Memory B cell (primary cell): ENCODE results near the gene MAGI2.

ENCODE experiments used
- ATAC-seq: fragments of 150-1000 bp; cut with Tn5 transposase; 2 replicates; pipeline ENCODE4 v1.10.0; 2021; ENCODE audit warnings: low read depth, mild to moderate bottlenecking, moderate library complexity
- DNase-seq, 2 donors: peaks; one replicate each; pipeline ENCODE4 v3.0.0; 2022; ENCODE audit warnings: low spot score in 2 of 2
- H3K27ac Mint-ChIP-seq: one replicate; pipeline ENCODE4 v1.8.0; 2022; ENCODE audit warnings: mild to moderate bottlenecking, moderate library complexity, mixed read lengths
- H3K27me3 Mint-ChIP-seq: one replicate; pipeline ENCODE4 v1.8.0; 2022; ENCODE audit warnings: mixed read lengths
- H3K36me3 Mint-ChIP-seq: one replicate; pipeline ENCODE4 v1.8.0; 2022; ENCODE audit warnings: mild to moderate bottlenecking, mixed read lengths
- H3K4me1 Mint-ChIP-seq: one replicate; pipeline ENCODE4 v1.8.0; 2022; ENCODE audit warnings: mixed read lengths
- H3K4me3 Mint-ChIP-seq: one replicate; pipeline ENCODE4 v1.8.0; 2022; ENCODE audit warnings: mild to moderate bottlenecking, moderate library complexity, mixed read lengths
- H3K9me3 Mint-ChIP-seq: one replicate; pipeline ENCODE4 v1.8.0; 2022; ENCODE audit warnings: mixed read lengths

Gene MAGI2

GRCh38 chr7:78224923-78225322, 1228.5 kb downstream of the MAGI2 start:
- DNase-seq (no peak), ATAC-seq (no peak)
- Mint-ChIP-seq H3K27me3 (peaks cover 10% of the 10 kb centered on the region), H3K27ac (no peak overlapping the region), H3K36me3 (no peaks in the 10 kb centered on the region), H3K4me1 (no peaks in the 10 kb centered on the region), H3K4me3 (no peak overlapping the region), H3K9me3 (no peaks in the 10 kb centered on the region)

DNA sequence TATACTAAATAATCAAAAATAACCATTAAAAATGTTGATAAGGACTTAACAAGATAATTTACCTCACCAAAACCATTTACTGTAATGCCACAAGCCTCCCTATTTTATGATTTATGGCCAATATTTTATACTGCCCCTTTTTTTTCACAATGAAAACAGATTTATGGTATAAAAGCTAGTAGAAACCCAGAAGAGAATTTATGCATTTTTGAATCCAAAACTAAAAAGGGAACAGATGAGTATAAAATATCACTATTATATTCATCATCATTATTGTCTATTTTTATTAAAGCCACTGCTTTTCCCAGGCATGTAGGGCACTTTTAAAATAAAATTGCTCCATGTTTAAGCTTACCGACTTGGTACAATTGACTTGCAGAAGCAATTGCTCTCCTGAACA, 1229.9 kb downstream of the MAGI2 start:
- Mint-ChIP-seq H3K27me3 (peaks cover 11% of the 10 kb centered on the region), H3K4me3 (no peak overlapping the region), H3K27ac (no peak overlapping the region), H3K9me3 (no peaks in the 10 kb centered on the region), H3K4me1 (no peaks in the 10 kb centered on the region), H3K36me3 (no peaks in the 10 kb centered on the region)
- no peak for DNase-seq
- ATAC-seq, result no peak

DNA sequence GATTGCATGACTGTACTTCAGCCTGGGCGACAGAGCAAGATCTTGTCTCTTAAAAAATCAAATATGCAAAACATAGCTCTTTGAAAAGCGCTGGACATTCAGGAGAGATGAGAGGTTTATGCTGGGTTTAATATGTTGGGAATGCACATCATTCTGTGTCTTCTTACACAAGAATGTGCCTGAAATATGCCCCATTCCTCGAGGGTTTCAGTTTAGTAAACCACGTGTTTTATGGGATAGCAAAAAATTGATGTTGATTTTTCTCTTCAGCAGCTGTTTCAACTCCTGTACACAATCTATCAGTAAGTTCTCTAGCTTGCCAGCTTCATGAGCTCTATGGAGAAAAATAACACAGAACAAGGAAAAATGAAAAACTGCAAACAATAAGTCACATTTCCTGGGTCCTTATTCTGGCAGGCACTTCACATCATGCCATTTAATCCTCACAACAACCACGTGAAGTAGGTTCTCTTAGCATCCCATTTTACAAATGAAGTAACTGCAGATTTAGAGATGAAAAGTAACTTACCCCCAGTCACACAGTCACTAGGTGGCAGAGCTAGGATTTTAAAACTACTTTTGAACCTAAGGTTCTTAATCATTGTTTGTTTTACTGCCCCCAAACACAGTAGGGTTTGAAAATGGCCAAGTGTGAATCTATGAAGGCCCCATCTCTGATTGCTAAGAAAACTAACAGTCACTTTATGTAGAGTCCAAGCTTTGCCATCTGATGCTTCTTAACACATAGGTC, 1231.3 kb downstream of the MAGI2 start:
- Mint-ChIP-seq H3K4me3 (no peak overlapping the region), H3K36me3 (no peaks in the 10 kb centered on the region), H3K27ac (no peak overlapping the region), H3K9me3 (no peaks in the 10 kb centered on the region), H3K27me3 (peaks cover 8% of the 10 kb centered on the region), H3K4me1 (no peaks in the 10 kb centered on the region)
- DNase-seq, result no peak
- ATAC-seq, result no peak

DNA sequence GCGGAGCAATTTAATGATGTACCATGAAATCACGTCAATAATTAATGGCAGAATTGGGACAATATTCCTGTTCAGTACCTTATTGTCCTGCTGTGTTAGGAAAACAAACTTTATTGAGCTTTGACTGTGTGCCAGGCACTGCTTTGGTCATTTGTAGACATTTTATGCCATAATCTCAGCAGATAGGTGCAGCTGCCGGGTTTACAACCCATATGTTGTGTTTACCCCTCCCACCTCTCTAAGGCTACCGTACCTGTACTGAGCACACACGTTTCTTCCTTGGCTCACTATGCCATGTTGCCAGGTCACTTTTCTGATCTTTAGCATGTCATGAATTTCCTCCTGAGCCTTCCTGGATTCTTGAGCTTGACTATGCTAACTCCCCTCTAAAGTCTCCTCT, 1232.7 kb downstream of the MAGI2 start:
- Mint-ChIP-seq H3K9me3 (no peaks in the 10 kb centered on the region), H3K36me3 (no peaks in the 10 kb centered on the region), H3K4me3 (no peak overlapping the region), H3K27ac (no peak overlapping the region), H3K4me1 (no peaks in the 10 kb centered on the region), H3K27me3 (peaks cover 8% of the 10 kb centered on the region)
- ATAC-seq (no peak), DNase-seq (no peak)

DNA sequence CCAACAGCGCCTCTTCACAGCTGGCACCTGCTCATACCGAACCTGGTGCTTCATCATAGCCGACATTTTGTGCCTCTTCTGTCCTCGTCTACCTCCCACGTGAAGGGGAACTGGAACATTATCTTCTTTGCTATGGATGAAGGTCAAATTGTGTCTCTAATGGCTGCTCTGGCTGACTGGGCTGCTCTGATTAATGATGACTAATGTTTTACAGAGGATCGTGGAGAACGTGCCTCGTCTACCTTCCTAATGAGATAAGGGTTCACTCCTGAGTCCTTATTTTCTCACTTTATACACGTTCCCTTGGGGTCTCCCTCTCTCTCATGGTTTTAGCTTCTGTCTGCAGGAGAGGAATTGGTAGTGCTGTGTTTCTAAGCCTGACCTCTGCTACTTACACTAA, 1234.6 kb downstream of the MAGI2 start:
- Mint-ChIP-seq H3K36me3 (no peaks in the 10 kb centered on the region), H3K27me3 (peaks cover 10% of the 10 kb centered on the region), H3K4me3 (no peak overlapping the region), H3K9me3 (no peaks in the 10 kb centered on the region), H3K4me1 (no peaks in the 10 kb centered on the region), H3K27ac (no peak overlapping the region)
- ATAC-seq (no peak), DNase-seq (no peak)

DNA sequence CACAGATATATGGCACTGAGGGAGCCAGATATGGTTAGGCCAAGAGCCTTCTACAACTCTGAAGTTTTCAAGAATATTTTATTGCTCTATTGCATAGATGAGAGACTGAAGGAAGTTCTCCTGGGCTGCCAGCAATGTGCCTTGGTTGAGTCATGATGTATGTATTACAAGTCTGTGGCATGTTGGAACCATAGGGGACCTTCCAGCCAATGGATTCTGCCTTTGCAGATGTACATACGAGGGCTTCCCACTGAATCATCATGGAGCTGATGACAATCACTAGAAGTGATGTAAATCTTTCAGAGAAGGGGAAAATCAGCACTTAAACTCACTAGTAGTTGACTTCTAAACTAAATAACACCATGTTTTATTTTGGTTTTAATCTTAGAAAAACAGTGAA, 1235.4 kb downstream of the MAGI2 start:
- Mint-ChIP-seq H3K27ac (no peak overlapping the region), H3K4me1 (no peaks in the 10 kb centered on the region), H3K4me3 (no peak overlapping the region), H3K27me3 (peaks cover 10% of the 10 kb centered on the region), H3K36me3 (no peaks in the 10 kb centered on the region), H3K9me3 (no peaks in the 10 kb centered on the region)
- ATAC-seq (no peak), DNase-seq (no peak)

GRCh38 chr7:78215199-78215598, 1238.3 kb downstream of the MAGI2 start:
- no peaks in the 10 kb centered on the region for H3K4me1 Mint-ChIP-seq
- no peak overlapping the region for H3K4me3 Mint-ChIP-seq
- DNase-seq, result no peak
- H3K27ac Mint-ChIP-seq, result no peak overlapping the region
- no peak for ATAC-seq
- H3K27me3 Mint-ChIP-seq, result peaks cover 6% of the 10 kb centered on the region
- no peaks in the 10 kb centered on the region for H3K9me3 Mint-ChIP-seq
- H3K36me3 Mint-ChIP-seq, result no peaks in the 10 kb centered on the region

DNA sequence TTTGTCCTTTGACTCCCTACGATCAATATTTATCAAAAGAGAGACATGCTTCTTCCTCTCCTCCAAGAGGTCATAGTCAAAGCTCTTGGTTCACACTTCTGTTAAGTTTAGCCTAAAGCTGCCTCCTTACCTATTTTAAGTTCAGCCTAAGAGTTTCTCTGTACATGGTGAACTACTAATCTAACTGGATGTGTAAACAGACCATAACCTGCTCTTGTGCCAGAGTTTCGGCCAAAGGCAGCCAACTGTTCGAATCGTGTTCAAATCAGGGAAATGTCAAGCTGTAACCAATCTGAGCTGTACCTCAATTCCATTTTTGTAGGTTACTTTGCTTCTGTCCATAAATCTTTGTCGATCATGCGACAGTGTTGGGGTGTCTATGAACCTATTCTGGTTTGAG, 1240.1 kb downstream of the MAGI2 start:
- Mint-ChIP-seq H3K27ac (no peak overlapping the region), H3K4me1 (no peaks in the 10 kb centered on the region), H3K9me3 (peaks cover 3% of the 10 kb centered on the region), H3K4me3 (no peak overlapping the region), H3K36me3 (no peaks in the 10 kb centered on the region), H3K27me3 (peaks cover 4% of the 10 kb centered on the region)
- ATAC-seq (no peak), DNase-seq (no peak)

DNA sequence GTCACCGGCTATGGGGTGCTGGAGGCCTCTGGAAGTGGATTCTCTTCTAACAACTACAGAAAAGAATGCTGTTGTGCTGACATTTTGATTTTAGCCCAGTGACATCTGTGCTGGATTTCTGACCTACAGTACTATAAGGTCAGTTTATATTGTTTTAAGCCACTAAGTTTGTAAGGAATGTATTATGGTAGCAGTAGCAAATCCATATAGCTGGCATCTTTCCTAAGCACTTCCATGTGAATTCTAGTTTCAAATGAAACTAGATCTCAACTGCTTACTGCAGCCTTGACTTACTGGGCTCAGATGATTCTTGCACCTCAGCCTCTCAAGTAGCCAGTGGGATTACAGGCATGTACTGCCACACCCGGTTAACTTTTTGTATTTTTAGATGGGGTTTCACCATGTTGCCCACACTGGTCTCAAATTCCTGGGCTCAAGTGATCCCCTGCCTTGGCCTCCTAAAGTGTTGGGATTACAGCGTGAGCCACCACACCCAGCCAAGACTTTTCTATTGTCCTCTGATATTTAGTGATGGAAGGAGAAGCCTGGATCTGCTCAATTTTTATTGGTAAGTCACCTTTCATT, 1240.9 kb downstream of the MAGI2 start:
- ATAC-seq (no peak), DNase-seq (no peak)
- Mint-ChIP-seq H3K27me3 (peaks cover 4% of the 10 kb centered on the region), H3K4me1 (no peaks in the 10 kb centered on the region), H3K27ac (no peak overlapping the region), H3K4me3 (no peak overlapping the region), H3K9me3 (peaks cover 3% of the 10 kb centered on the region), H3K36me3 (no peaks in the 10 kb centered on the region)

GRCh38 chr7:78207269-78207668, 1246.2 kb downstream of the MAGI2 start:
- Mint-ChIP-seq H3K36me3 (no peaks in the 10 kb centered on the region), H3K27ac (no peak overlapping the region), H3K4me3 (no peak overlapping the region), H3K4me1 (no peaks in the 10 kb centered on the region), H3K27me3 (peaks cover 2% of the 10 kb centered on the region), H3K9me3 (peaks cover 3% of the 10 kb centered on the region)
- DNase-seq, result no peak
- no peak for ATAC-seq

- no peak for ATAC-seq
Measured at GRCh38 chr7:78206769-78207168, 1246.7 kb downstream of the MAGI2 start.

DNA sequence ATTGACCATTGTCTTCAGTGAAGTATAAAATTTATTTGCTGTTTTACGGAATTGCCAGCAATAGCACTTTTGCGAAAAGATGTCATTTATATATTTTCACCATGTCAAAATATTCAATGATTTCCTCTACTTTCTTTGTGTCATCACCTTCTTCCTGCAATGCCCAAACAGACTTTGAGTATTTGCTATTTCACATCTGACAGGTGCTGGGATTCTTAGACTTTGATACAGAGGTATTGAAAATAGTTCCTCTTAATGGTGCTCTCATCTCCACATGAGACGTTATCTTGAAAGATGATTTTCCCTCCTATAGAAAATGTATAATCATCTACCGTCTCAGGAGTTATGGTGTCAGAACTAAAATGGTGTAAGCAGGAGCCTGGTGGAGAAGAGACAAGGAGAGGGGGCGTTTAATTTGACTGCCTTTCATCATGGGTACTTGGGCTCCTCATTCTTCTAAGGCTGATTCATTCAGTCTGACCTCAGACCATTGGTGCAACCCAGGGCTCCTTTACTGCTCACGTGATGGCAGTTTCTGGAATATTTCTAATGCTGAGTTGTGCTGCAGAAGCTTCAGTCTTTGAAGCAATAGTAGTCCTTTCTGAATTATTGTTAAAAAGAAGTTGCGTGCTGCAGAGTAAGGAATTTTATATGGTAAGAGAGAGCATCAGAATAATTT, 1250.3 kb downstream of the MAGI2 start:
- DNase-seq (no peak), ATAC-seq (no peak)
- Mint-ChIP-seq H3K27ac (no peak overlapping the region), H3K36me3 (no peaks in the 10 kb centered on the region), H3K4me1 (no peaks in the 10 kb centered on the region), H3K4me3 (no peak overlapping the region), H3K27me3 (peaks cover 2% of the 10 kb centered on the region), H3K9me3 (no peaks in the 10 kb centered on the region)

More at GRCh38 chr7:78206769-78207168, 1246.7 kb downstream of the MAGI2 start:
- DNase-seq, result no peak
- H3K27ac Mint-ChIP-seq, result no peak overlapping the region
- no peaks in the 10 kb centered on the region for H3K36me3 Mint-ChIP-seq
- H3K4me3 Mint-ChIP-seq, result no peak overlapping the region
- peaks cover 2% of the 10 kb centered on the region for H3K27me3 Mint-ChIP-seq
- no peaks in the 10 kb centered on the region for H3K4me1 Mint-ChIP-seq
- H3K9me3 Mint-ChIP-seq, result peaks cover 3% of the 10 kb centered on the region

GRCh38 chr7:78198756-78199155, 1254.7 kb downstream of the MAGI2 start:
- ATAC-seq (no peak), DNase-seq (no peak)
- H3K27me3 Mint-ChIP-seq, result peaks cover 2% of the 10 kb centered on the region
- H3K4me3 Mint-ChIP-seq, result no peak overlapping the region
- H3K4me1 Mint-ChIP-seq, result peaks cover 2% of the 10 kb centered on the region
- no peaks in the 10 kb centered on the region for H3K9me3 Mint-ChIP-seq
- H3K36me3 Mint-ChIP-seq, result no peaks in the 10 kb centered on the region
- H3K27ac Mint-ChIP-seq, result no peak overlapping the region

- DNase-seq (no peak), ATAC-seq (no peak)
- Mint-ChIP-seq H3K27me3 (peaks cover 2% of the 10 kb centered on the region), H3K27ac (no peak overlapping the region), H3K9me3 (no peaks in the 10 kb centered on the region), H3K4me1 (peaks cover 2% of the 10 kb centered on the region), H3K4me3 (no peak overlapping the region), H3K36me3 (no peaks in the 10 kb centered on the region)
Measured at GRCh38 chr7:78197447-78197846, 1256.0 kb downstream of the MAGI2 start.
